WTC11 (cell line): ENCODE measurements around the gene TLK1. TPM values are rescaled to one million over a fixed set of nuclear protein-coding genes. Genes with fewer than 3 reads are reported as not detected.

Experiments used
- ATAC-seq: fragments of 200-7000 bp; cut with Tn5 transposase; 2 replicates; pipeline ENCODE4 v1.10.0; 2021; ENCODE audit warnings: mild to moderate bottlenecking, moderate library complexity
- CTCF ChIA-PET: fragments of 300-600 bp; sonication (Branson Sonifier 250); formaldehyde crosslinking; loops from one replicate; lab custom pipeline; 2021; ENCODE audit warnings: antibody characterized with exemption; lab: Charles Lee
- POLR2A ChIA-PET: fragments of 350-600 bp; sonication (Branson Sonifier 250); formaldehyde crosslinking; loops from one replicate; lab custom pipeline; 2021; ENCODE audit warnings: antibody characterized with exemption; lab: Charles Lee
- DNase-seq: peaks from one replicate; pipeline ENCODE4 v3.0.0; 2021; ENCODE audit warnings: low spot score
- H3K27ac Mint-ChIP-seq: 2 replicates; pipeline ENCODE4 v1.8.0; 2021; ENCODE audit warnings: mixed read lengths
- H3K27me3 Mint-ChIP-seq: 2 replicates; pipeline ENCODE4 v1.8.0; 2021; ENCODE audit warnings: low read depth, mild to moderate bottlenecking, moderate library complexity, mixed read lengths
- H3K36me3 Mint-ChIP-seq: 2 replicates; pipeline ENCODE4 v1.8.0; 2021; ENCODE audit warnings: mixed read lengths
- H3K4me1 Mint-ChIP-seq: 2 replicates; pipeline ENCODE4 v1.8.0; 2022; ENCODE audit warnings: mixed read lengths
- H3K4me3 Mint-ChIP-seq: 2 replicates; pipeline ENCODE4 v1.8.0; 2021; ENCODE audit warnings: mild to moderate bottlenecking, moderate library complexity, mixed read lengths
- H3K9me3 Mint-ChIP-seq: 2 replicates; pipeline ENCODE4 v1.8.0; 2021; ENCODE audit warnings: mixed read lengths
- ATF1 ChIP-seq: sonication (generic); formaldehyde crosslinking; IDR thresholded peaks from 2 replicates; pipeline ENCODE4 v1.8.1; 2023; ENCODE audit warnings: mild to moderate bottlenecking, moderate library complexity, missing genetic modification reagents
- ATF2 ChIP-seq: sonication (generic); formaldehyde crosslinking; IDR thresholded peaks from 2 replicates; pipeline ENCODE4 v1.8.1; 2022; ENCODE audit warnings: low read depth, missing genetic modification reagents, borderline replicate concordance
- ATF6 ChIP-seq: sonication (generic); formaldehyde crosslinking; IDR thresholded peaks from 2 replicates; pipeline ENCODE4 v1.8.1; 2023; ENCODE audit warnings: mild to moderate bottlenecking, missing genetic modification reagents
- ERG ChIP-seq: fragments of 250-450 bp; sonication (Bioruptor Pico); IDR thresholded peaks from 2 replicates; pipeline ENCODE4 v1.8.0; 2021; ENCODE audit warnings: mild to moderate bottlenecking
- GRHL2 ChIP-seq: fragments of 250-450 bp; sonication (Bioruptor Pico); IDR thresholded peaks from 2 replicates; pipeline ENCODE4 v1.8.0; 2022; ENCODE audit warnings: mild to moderate bottlenecking, moderate library complexity; ENCODE audit not compliant: insufficient replicate concordance, severe bottlenecking
- HMGA2 ChIP-seq: fragments of 250-450 bp; sonication (Bioruptor Pico); IDR thresholded peaks from 2 replicates; pipeline ENCODE4 v1.4.0; 2021; ENCODE audit warnings: mild to moderate bottlenecking, moderate library complexity
- IRF1 ChIP-seq: sonication (generic); formaldehyde crosslinking; IDR thresholded peaks from 2 replicates; pipeline ENCODE4 v1.8.0; 2023; ENCODE audit warnings: missing genetic modification reagents
- MXD4 ChIP-seq: fragments of 250-450 bp; sonication (Bioruptor Pico); IDR thresholded peaks from 2 replicates; pipeline ENCODE4 v1.8.0; 2021; ENCODE audit warnings: mild to moderate bottlenecking, moderate library complexity, borderline replicate concordance
- NFATC4 ChIP-seq: fragments of 250-450 bp; sonication (Bioruptor Pico); IDR thresholded peaks from 2 replicates; pipeline ENCODE4 v1.9.0; 2021; ENCODE audit warnings: mild to moderate bottlenecking
- NFE2L1 ChIP-seq: sonication (generic); formaldehyde crosslinking; IDR thresholded peaks from 2 replicates; pipeline ENCODE4 v1.8.1; 2023; ENCODE audit warnings: missing genetic modification reagents
- OVOL2 ChIP-seq: fragments of 250-450 bp; sonication (Bioruptor Pico); IDR thresholded peaks from 2 replicates; pipeline ENCODE4 v1.9.0; 2021; ENCODE audit warnings: mild to moderate bottlenecking, borderline replicate concordance
- PRRX2 ChIP-seq: fragments of 250-450 bp; sonication (Bioruptor Pico); IDR thresholded peaks from 2 replicates; pipeline ENCODE4 v1.8.0; 2021; ENCODE audit warnings: mild to moderate bottlenecking
- SMAD3 ChIP-seq: sonication (generic); formaldehyde crosslinking; IDR thresholded peaks from 2 replicates; pipeline ENCODE4 v1.8.0; 2022; ENCODE audit warnings: missing genetic modification reagents, mild to moderate bottlenecking, borderline replicate concordance
- SMAD4 ChIP-seq: sonication (generic); formaldehyde crosslinking; IDR thresholded peaks from 2 replicates; pipeline ENCODE4 v1.8.0; 2022; ENCODE audit warnings: mild to moderate bottlenecking, missing genetic modification reagents
- STAT6 ChIP-seq: sonication (generic); formaldehyde crosslinking; conservative IDR thresholded peaks from 2 replicates; pipeline ENCODE4 v1.8.1; 2023; ENCODE audit warnings: mild to moderate bottlenecking, low read depth, missing genetic modification reagents, moderate library complexity
- TCF7 ChIP-seq: sonication (generic); formaldehyde crosslinking; IDR thresholded peaks from 2 replicates; pipeline ENCODE4 v1.8.0; 2022; ENCODE audit warnings: mild to moderate bottlenecking, low read depth, missing genetic modification reagents, moderate library complexity
- ZNF121 ChIP-seq: sonication (generic); formaldehyde crosslinking; IDR thresholded peaks from 2 replicates; pipeline ENCODE4 v1.8.0; 2023; ENCODE audit warnings: missing genetic modification reagents
- ZNF219 ChIP-seq: sonication (generic); formaldehyde crosslinking; IDR thresholded peaks from 2 replicates; pipeline ENCODE4 v1.8.0; 2023; ENCODE audit warnings: missing genetic modification reagents, mild to moderate bottlenecking, borderline replicate concordance
- ZNF232 ChIP-seq: sonication (generic); formaldehyde crosslinking; IDR thresholded peaks from 2 replicates; pipeline ENCODE4 v1.8.0; 2022; ENCODE audit warnings: mild to moderate bottlenecking, missing genetic modification reagents
- ZNF317 ChIP-seq: sonication (generic); formaldehyde crosslinking; IDR thresholded peaks from 2 replicates; pipeline ENCODE4 v1.8.1; 2023; ENCODE audit warnings: low read depth, mild to moderate bottlenecking, moderate library complexity, missing genetic modification reagents, borderline replicate concordance
- ZNF423 ChIP-seq: fragments of 250-450 bp; sonication (Bioruptor Pico); IDR thresholded peaks from 2 replicates; pipeline ENCODE4 v2.1.2; 2022; ENCODE audit warnings: mild to moderate bottlenecking, moderate library complexity
- ZNF425 ChIP-seq: fragments of 250-450 bp; sonication (Bioruptor Pico); conservative IDR thresholded peaks from 2 replicates; pipeline ENCODE4 v1.9.0; 2021; ENCODE audit warnings: mild to moderate bottlenecking
- ZSCAN18 ChIP-seq: fragments of 250-450 bp; sonication (Bioruptor Pico); IDR thresholded peaks from 2 replicates; pipeline ENCODE4 v2.1.2; 2022; ENCODE audit warnings: mild to moderate bottlenecking, moderate library complexity
- total RNA-seq: library from RNA; stranded (reverse); gene quantifications from 3 replicates; pipeline ENCODE4 v1.2.3, GENCODE V29; 2021

TLK1 gene
- total RNA-seq, 1 experiment from 2014 or later, result 91.1 TPM

- 0 out of 2 replicates have a peak overlapping the region, but pooled peaks have one; percentile 16 for H3K27ac Mint-ChIP-seq
- no peak for ATAC-seq
- no peak for TF ChIP-seq PRRX2 (CRISPR knock-in tag)
- no peak for TF ChIP-seq SMAD4 (CRISPR knock-in tag)
- no peak for TF ChIP-seq ZNF423 (CRISPR knock-in tag)
- no peak for TF ChIP-seq TCF7 (CRISPR knock-in tag)
- TF ChIP-seq NFE2L1 (CRISPR knock-in tag), result no peak
- TF ChIP-seq ATF1, result no peak
- TF ChIP-seq NFATC4 (CRISPR knock-in tag), result no peak
- TF ChIP-seq ZSCAN18 (CRISPR knock-in tag), result no peak
- TF ChIP-seq ERG (CRISPR knock-in tag), result no peak
- no peak for TF ChIP-seq IRF1
- no peak for TF ChIP-seq MXD4 (CRISPR knock-in tag)
- no peak for TF ChIP-seq STAT6
- TF ChIP-seq GRHL2, result no peak
- no peak for TF ChIP-seq ZNF425 (CRISPR knock-in tag)
Observed at GRCh38 chr2:171025214-171025613, 135.5 kb downstream of the TLK1 start.

GRCh38 chr2:171018522-171018921 is 142.2 kb downstream of the TLK1 start:
- no peaks in the 10 kb centered on the region for H3K9me3 Mint-ChIP-seq
- CTCF ChIA-PET, result no interaction called here
- no peaks in the 10 kb centered on the region for H3K27me3 Mint-ChIP-seq
- H3K27ac Mint-ChIP-seq, result peak overlapping the region; percentile 55
- H3K36me3 Mint-ChIP-seq, result peaks cover 27% of the 10 kb centered on the region
- H3K4me1 Mint-ChIP-seq, result peaks cover 5% of the 10 kb centered on the region; the same call in 1 of the 2 replicates
- ATAC-seq (no peak), DNase-seq (no peak)
- no peak overlapping the region for H3K4me3 Mint-ChIP-seq
- POLR2A ChIA-PET, result no interaction called here
- TF ChIP-seq SMAD4 (CRISPR knock-in tag) (no peak), ATF6 (no peak), ATF2 (no peak), ZNF219 (CRISPR knock-in tag) (no peak), ZNF232 (CRISPR knock-in tag) (no peak), NFE2L1 (CRISPR knock-in tag) (no peak), ZNF317 (CRISPR knock-in tag) (no peak), OVOL2 (CRISPR knock-in tag) (no peak), HMGA2 (CRISPR knock-in tag) (no peak), SMAD3 (CRISPR knock-in tag) (no peak), ZNF121 (CRISPR knock-in tag) (no peak), ZNF423 (CRISPR knock-in tag) (no peak), TCF7 (CRISPR knock-in tag) (no peak)

More at GRCh38 chr2:171025214-171025613, 135.5 kb downstream of the TLK1 start:
- no peaks in the 10 kb centered on the region for H3K27me3 Mint-ChIP-seq
- DNase-seq, result no peak
- H3K9me3 Mint-ChIP-seq, result no peaks in the 10 kb centered on the region
- ChIA-PET CTCF (no interaction called here), POLR2A (no interaction called here)
- peaks cover 15% of the 10 kb centered on the region for H3K4me1 Mint-ChIP-seq
- H3K36me3 Mint-ChIP-seq, result peaks cover 25% of the 10 kb centered on the region
- no peak overlapping the region for H3K4me3 Mint-ChIP-seq
